HepG2 (cell line): ENCODE data around the gene PIM3. TPM values are rescaled to one million over a fixed set of nuclear protein-coding genes. Genes with fewer than 3 reads are reported as not detected.

Experiments
- CBX2 ChIP-seq, 2 experiments: fragments of 200-600 bp in 1 of 2; sonication (generic); formaldehyde crosslinking in 1 of 2; IDR thresholded peaks; 2 replicates each; pipeline versions ENCODE4 v1.7.0 to v1.8.1; 2018 to 2022; ENCODE audit warnings: low read depth in 2 of 2, low read length in 1 of 2, mild to moderate bottlenecking in 1 of 2, missing genetic modification reagents in 1 of 2
- CENPT ChIP-seq: sonication (generic); formaldehyde crosslinking; IDR thresholded peaks from 2 replicates; pipeline ENCODE4 v1.8.0; 2022; ENCODE audit warnings: low read depth, mild to moderate bottlenecking, moderate library complexity, missing genetic modification reagents
- GABPA ChIP-seq, 2 experiments: IDR thresholded peaks; 2 replicates each; pipeline ENCODE4 v1.6.1; 2011 to 2016; ENCODE audit warnings: low read depth in 2 of 2, low read length in 1 of 2, missing biosample characterization in 1 of 2, missing genetic modification characterization in 1 of 2
- MED13 ChIP-seq: sonication (generic); formaldehyde crosslinking; IDR thresholded peaks from 2 replicates; pipeline ENCODE4 v1.5.0; 2020; ENCODE audit warnings: missing genetic modification reagents
- NR2F1 ChIP-seq, 2 experiments: fragments of 450-650 bp in 1 of 2; formaldehyde crosslinking in 1 of 2; IDR thresholded peaks; 2 replicates each; pipeline versions ENCODE4 v1.5.0 to v1.6.1; 2016 to 2020; ENCODE audit warnings: mild to moderate bottlenecking in 1 of 2, missing compliant biosample characterization in 1 of 2, missing genetic modification reagents in 1 of 2, moderate library complexity in 1 of 2
- RNF2 ChIP-seq: fragments of 450-650 bp; conservative IDR thresholded peaks from 2 replicates; pipeline ENCODE4 v1.6.1; 2016; ENCODE audit warnings: low read depth
- SNAI1 ChIP-seq: sonication (generic); formaldehyde crosslinking; IDR thresholded peaks from 2 replicates; pipeline ENCODE4 v1.5.0; 2020; ENCODE audit warnings: mild to moderate bottlenecking, missing genetic modification reagents, borderline replicate concordance
- SNRNP70 ChIP-seq: fragments of 200-400 bp; formaldehyde crosslinking; IDR thresholded peaks from 2 replicates; pipeline ENCODE4 v1.6.1; 2017; ENCODE audit warnings: mild to moderate bottlenecking, low read depth, low read length, moderate library complexity
- U2AF1 ChIP-seq: fragments of 200-400 bp; formaldehyde crosslinking; optimal IDR thresholded peaks from 2 replicates; pipeline ENCODE3; 2017; ENCODE audit warnings: mild to moderate bottlenecking, low read depth, low read length
- ZNF484 ChIP-seq: sonication (generic); formaldehyde crosslinking; IDR thresholded peaks from 2 replicates; pipeline ENCODE4 v1.5.1; 2020; ENCODE audit warnings: mild to moderate bottlenecking, low read depth, missing genetic modification reagents, borderline replicate concordance
- ZNF543 ChIP-seq: sonication (generic); formaldehyde crosslinking; IDR thresholded peaks from 2 replicates; pipeline ENCODE4 v1.4.0; 2020; ENCODE audit warnings: mild to moderate bottlenecking, missing genetic modification reagents
- ZNF607 ChIP-seq: sonication (generic); formaldehyde crosslinking; IDR thresholded peaks from 2 replicates; pipeline ENCODE4 v1.5.1; 2020; ENCODE audit warnings: missing genetic modification reagents, mild to moderate bottlenecking, borderline replicate concordance
- ZNF879 ChIP-seq: sonication (generic); formaldehyde crosslinking; IDR thresholded peaks from 2 replicates; pipeline ENCODE4 v1.8.1; 2023; ENCODE audit warnings: missing genetic modification reagents
- polyA plus RNA-seq, 8 experiments: library from polyadenylated mRNA; depleted of rRNA in 3 of 8; stranded (reverse) in 7 of 8; unstranded in 1 of 8; fragments of >200 nt; fragmentation: Illumina TruSeq in 4 of 8; extraction: Trizol in 4 of 8; gene quantifications; 2 replicates each; pipeline versions ENCODE4 v1.2.1 to v1.2.3, GENCODE V29; 2011 to 2016; ENCODE audit warnings: low read depth in 4 of 8, missing spikeins in 1 of 8, mixed read lengths in 1 of 8; ENCODE audit not compliant: insufficient read depth in 1 of 8
- total RNA-seq, 5 experiments: library from RNA; depleted of rRNA; stranded (reverse); fragments of >200 nt; fragmentation: Illumina TruSeq; extraction: Trizol; gene quantifications; 2 replicates each; pipeline ENCODE4 v1.2.3, GENCODE V29; 2016; ENCODE audit warnings: low read depth in 1 of 5
- TF ChIP-seq, protein P1 (sequence below), 2 experiments: fragments of 450-650 bp in 1 of 2; sonication (generic) in 1 of 2; formaldehyde crosslinking in 1 of 2; IDR thresholded peaks; 2 replicates each; pipeline versions ENCODE4 v1.6.1 to v1.8.0; 2016 to 2022; ENCODE audit warnings: antibody characterized with exemption in 1 of 2, mild to moderate bottlenecking in 1 of 2, missing genetic modification reagents in 1 of 2
- TF ChIP-seq, protein P2 (sequence below): sonication (generic); formaldehyde crosslinking; IDR thresholded peaks from 2 replicates; pipeline ENCODE4 v1.5.0; 2020; ENCODE audit warnings: missing genetic modification reagents

The PIM3 gene
- total and polyA plus RNA-seq, 2 of the 13 experiments (the other 11 are each of a cell fraction or from before 2014, with no cell fraction given) = 21.6 to 31.2 TPM

DNA sequence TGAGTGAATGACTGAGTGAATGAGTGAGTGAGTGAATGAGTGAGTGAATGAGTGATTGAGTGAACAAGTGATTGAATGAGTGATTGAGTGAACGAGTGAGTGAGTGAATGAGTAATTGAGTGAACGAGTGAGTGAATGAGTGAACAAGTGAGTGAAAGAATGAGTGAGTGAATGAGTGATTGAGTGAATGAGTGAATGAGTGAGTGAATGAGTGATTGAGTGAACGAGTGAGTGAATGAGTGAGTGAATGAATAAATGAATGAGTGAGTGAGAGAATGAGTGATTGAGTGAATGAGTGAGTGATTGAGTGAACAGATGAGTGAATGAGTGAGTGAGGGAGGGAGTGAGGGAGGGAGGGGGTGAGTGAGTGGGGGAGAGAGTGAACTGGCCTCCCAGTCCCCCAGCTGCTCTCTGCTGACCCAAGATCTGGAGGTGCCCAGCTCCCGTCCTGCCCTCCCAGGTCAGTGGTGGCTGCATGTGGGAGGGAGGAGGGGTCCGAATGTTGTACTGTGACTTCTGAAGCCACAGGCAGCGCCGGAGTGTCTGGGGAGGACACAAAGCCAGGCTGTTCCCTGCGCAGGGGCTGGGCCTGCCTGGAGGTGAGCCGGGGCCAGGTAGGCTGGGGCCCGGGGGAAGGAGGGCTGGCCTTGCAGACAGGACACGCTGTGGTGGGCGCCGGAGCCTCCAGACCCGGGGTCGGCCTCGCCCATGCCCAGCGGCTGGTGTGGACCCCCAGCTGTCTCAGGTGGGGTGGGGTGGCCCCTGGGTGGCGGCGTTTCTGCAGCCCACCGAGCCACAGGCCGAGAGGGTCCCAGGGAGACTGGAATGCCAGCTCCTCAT is 17.8 kb upstream of the PIM3 start (continued):
- TF ChIP-seq, protein P1, sequence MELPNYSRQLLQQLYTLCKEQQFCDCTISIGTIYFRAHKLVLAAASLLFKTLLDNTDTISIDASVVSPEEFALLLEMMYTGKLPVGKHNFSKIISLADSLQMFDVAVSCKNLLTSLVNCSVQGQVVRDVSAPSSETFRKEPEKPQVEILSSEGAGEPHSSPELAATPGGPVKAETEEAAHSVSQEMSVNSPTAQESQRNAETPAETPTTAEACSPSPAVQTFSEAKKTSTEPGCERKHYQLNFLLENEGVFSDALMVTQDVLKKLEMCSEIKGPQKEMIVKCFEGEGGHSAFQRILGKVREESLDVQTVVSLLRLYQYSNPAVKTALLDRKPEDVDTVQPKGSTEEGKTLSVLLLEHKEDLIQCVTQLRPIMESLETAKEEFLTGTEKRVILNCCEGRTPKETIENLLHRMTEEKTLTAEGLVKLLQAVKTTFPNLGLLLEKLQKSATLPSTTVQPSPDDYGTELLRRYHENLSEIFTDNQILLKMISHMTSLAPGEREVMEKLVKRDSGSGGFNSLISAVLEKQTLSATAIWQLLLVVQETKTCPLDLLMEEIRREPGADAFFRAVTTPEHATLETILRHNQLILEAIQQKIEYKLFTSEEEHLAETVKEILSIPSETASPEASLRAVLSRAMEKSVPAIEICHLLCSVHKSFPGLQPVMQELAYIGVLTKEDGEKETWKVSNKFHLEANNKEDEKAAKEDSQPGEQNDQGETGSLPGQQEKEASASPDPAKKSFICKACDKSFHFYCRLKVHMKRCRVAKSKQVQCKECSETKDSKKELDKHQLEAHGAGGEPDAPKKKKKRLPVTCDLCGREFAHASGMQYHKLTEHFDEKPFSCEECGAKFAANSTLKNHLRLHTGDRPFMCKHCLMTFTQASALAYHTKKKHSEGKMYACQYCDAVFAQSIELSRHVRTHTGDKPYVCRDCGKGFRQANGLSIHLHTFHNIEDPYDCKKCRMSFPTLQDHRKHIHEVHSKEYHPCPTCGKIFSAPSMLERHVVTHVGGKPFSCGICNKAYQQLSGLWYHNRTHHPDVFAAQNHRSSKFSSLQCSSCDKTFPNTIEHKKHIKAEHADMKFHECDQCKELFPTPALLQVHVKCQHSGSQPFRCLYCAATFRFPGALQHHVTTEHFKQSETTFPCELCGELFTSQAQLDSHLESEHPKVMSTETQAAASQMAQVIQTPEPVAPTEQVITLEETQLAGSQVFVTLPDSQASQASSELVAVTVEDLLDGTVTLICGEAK (IDR thresholded peaks at IDR 0.05) = no peak
- TF ChIP-seq, protein P1 (CRISPR knock-in tag; IDR thresholded peaks at IDR 0.05) = peak; percentile 61; the same call in 1 of the 2 replicates
- TF ChIP-seq GABPA (IDR thresholded peaks at IDR 0.05; ENCODE audit: low read depth, low read length) (no peak), GABPA (CRISPR knock-in tag; IDR thresholded peaks at IDR 0.05; ENCODE audit: low read depth) (no peak), CENPT (CRISPR knock-in tag) (no peak), SNAI1 (CRISPR knock-in tag) (no peak), ZNF484 (CRISPR knock-in tag) (no peak), MED13 (CRISPR knock-in tag) (no peak), RNF2 (no peak), ZNF607 (CRISPR knock-in tag) (peak; percentile 41; the same call in 1 of the 2 replicates), U2AF1 (no peak), NR2F1 (CRISPR knock-in tag; IDR thresholded peaks at IDR 0.05) (no peak), ZNF879 (CRISPR knock-in tag) (no peak), ZNF543 (peak; percentile 58; the same call in 1 of the 2 replicates), SNRNP70 (no peak), CBX2 (IDR thresholded peaks at IDR 0.05; ENCODE audit: low read depth, low read length) (no peak), CBX2 (CRISPR knock-in tag; IDR thresholded peaks at IDR 0.05; ENCODE audit: low read depth) (no peak)
- TF ChIP-seq, protein P2, sequence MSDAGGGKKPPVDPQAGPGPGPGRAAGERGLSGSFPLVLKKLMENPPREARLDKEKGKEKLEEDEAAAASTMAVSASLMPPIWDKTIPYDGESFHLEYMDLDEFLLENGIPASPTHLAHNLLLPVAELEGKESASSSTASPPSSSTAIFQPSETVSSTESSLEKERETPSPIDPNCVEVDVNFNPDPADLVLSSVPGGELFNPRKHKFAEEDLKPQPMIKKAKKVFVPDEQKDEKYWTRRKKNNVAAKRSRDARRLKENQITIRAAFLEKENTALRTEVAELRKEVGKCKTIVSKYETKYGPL = no peak
